Measurements from ENCODE around the gene PWP1.

- TF ChIP-seq CTCF (IDR thresholded peaks at IDR 0.05; ENCODE audit: low read depth, low read length): no peak
- TF ChIP-seq MYC (IDR thresholded peaks at IDR 0.05; ENCODE audit: low read depth, low read length): peak; percentile 80; the same call in 1 of the 2 replicates
- peak; percentile 77 for TF ChIP-seq POLR2A (IDR thresholded peaks at IDR 0.05; ENCODE audit: extremely low read depth, insufficient read length)
- TF ChIP-seq MAX (IDR thresholded peaks at IDR 0.05; ENCODE audit: low read depth, low read length): peak; percentile 54
Measured at GRCh38 chr12:107760809-107761501, 75.4 kb downstream of the PWP1 start, which contains the start of gene PRDM4.

All from NB4 (cell line).